ENCODE results near the gene KIAA1614. TPM values are rescaled to one million over a fixed set of nuclear protein-coding genes. Genes with fewer than 3 reads are reported as not detected.
A peak's percentile ranks its signal among the peaks of the same experiment; 100 is the strongest.

KIAA1614 gene
- polyA plus RNA-seq, 4 donors, result 0.89 to 2.1 (median 1.4) TPM; not detected in 1

GRCh38 chr1:180919183-180919700, 6.5 kb downstream of the KIAA1614 start:
- no peak for FAIRE-seq
- Histone ChIP-seq H3K27ac (ENCODE audit: low read depth in 1 of 3, low read length in 2 of 3) (no peak overlapping the region), H3K9me3 (ENCODE audit: control insufficient read depth in 2 of 2, insufficient read depth in 1 of 2, low read depth in 1 of 2, low read length in 1 of 2) (no peaks in the 10 kb centered on the region), H3K4me3 (ENCODE audit: low read depth in 1 of 3, low read length in 3 of 3) (no peak overlapping the region), H3K4me1 (ENCODE audit: control insufficient read depth in 3 of 3, insufficient read depth in 2 of 3, low read depth in 1 of 3, low read length in 2 of 3) (peaks cover 0 to 6% (median 0%) of the 10 kb centered on the region in 3 donors), H3K36me3 (ENCODE audit: control insufficient read depth in 3 of 3, insufficient read depth in 2 of 3, low read depth in 1 of 3, low read length in 3 of 3) (peaks cover 0 to 10% (median 0%) of the 10 kb centered on the region in 3 donors), H3K27me3 (ENCODE audit: control insufficient read depth in 3 of 3, insufficient read depth in 3 of 3, low read length in 3 of 3) (peaks cover 0 to 6% (median 0%) of the 10 kb centered on the region in 3 donors)
- 79 to 90% (median 90%) methylated on average over 9 of the region's 9 CpGs for WGBS, 3 donors
- DNase-seq, result no peak

DNA sequence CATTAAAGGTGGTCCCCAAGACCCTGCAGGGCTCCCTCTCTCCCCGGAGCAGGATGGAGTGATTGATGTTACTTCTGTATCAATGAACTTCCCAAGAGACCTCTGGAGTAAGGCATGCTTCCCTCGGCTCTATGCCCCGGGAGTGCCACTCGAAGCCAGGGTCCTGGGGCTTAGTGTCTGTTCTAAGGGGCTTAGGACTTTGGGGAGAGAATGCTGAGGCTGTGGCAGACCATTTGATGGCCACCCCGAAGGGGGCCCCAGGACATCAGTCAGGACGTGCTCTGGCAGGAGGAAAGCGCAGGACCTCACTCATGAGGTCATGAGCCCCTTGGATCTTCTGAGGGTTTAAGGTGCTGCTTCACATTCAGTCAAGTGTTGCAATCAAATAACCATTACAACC, 7.5 kb downstream of the KIAA1614 start:
- Histone ChIP-seq H3K36me3 (ENCODE audit: control insufficient read depth in 3 of 3, insufficient read depth in 2 of 3, low read depth in 1 of 3, low read length in 3 of 3) (peaks cover 0 to 10% (median 0%) of the 10 kb centered on the region in 3 donors), H3K4me1 (ENCODE audit: control insufficient read depth in 3 of 3, insufficient read depth in 2 of 3, low read depth in 1 of 3, low read length in 2 of 3) (peaks cover 0 to 7% (median 0%) of the 10 kb centered on the region in 3 donors), H3K27ac (ENCODE audit: low read depth in 1 of 3, low read length in 2 of 3) (no peak overlapping the region), H3K4me3 (ENCODE audit: low read depth in 1 of 3, low read length in 3 of 3) (no peak overlapping the region), H3K27me3 (ENCODE audit: control insufficient read depth in 3 of 3, insufficient read depth in 3 of 3, low read length in 3 of 3) (peaks cover 0 to 6% (median 0%) of the 10 kb centered on the region in 3 donors), H3K9me3 (ENCODE audit: control insufficient read depth in 2 of 2, insufficient read depth in 1 of 2, low read depth in 1 of 2, low read length in 1 of 2) (no peaks in the 10 kb centered on the region)
- FAIRE-seq, result no peak
- DNase-seq, result no peak
- WGBS, 3 donors, result 84 to 91% (median 85%) methylated on average over 7 of the region's 7 CpGs

DNA sequence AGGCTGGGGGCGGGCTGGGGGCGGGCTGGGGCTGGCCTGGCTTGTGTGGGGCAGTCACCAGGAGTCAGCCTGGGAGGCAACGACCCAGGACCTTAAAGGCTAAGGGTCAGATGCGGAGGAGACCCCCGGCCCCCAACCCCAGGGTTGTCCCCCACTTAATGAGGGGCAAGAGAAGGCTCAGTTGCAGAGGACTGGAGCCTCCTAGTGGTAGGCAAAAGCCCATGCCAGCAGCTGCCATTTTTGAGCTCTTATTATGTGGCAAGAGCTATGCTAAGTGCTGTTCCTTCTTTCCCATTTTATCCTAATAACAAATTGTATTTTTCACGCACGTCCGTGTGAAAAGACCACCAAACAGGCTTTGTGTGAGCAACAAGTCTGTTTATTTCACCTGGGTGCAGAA, 8.0 kb downstream of the KIAA1614 start:
- Histone ChIP-seq H3K4me3 (ENCODE audit: low read depth in 1 of 3, low read length in 3 of 3) (no peak overlapping the region), H3K27me3 (ENCODE audit: control insufficient read depth in 3 of 3, insufficient read depth in 3 of 3, low read length in 3 of 3) (peaks cover 0 to 6% (median 0%) of the 10 kb centered on the region in 3 donors), H3K4me1 (ENCODE audit: control insufficient read depth in 3 of 3, insufficient read depth in 2 of 3, low read depth in 1 of 3, low read length in 2 of 3) (peaks cover 0 to 12% (median under 1%) of the 10 kb centered on the region in 3 donors), H3K27ac (ENCODE audit: low read depth in 1 of 3, low read length in 2 of 3) (no peak overlapping the region), H3K9me3 (ENCODE audit: control insufficient read depth in 2 of 2, insufficient read depth in 1 of 2, low read depth in 1 of 2, low read length in 1 of 2) (no peaks in the 10 kb centered on the region), H3K36me3 (ENCODE audit: control insufficient read depth in 3 of 3, insufficient read depth in 2 of 3, low read depth in 1 of 3, low read length in 3 of 3) (peaks cover 0 to 10% (median 0%) of the 10 kb centered on the region in 3 donors)
- WGBS, 3 donors, result 84 to 91% (median 90%) methylated on average over 7 to 8 of the region's 8 CpGs
- no peak for DNase-seq
- FAIRE-seq, result no peak

- DNase-seq, result no peak
- peaks cover 0 to 5% (median 0%) of the 10 kb centered on the region in 3 donors for H3K27me3 ChIP-seq (ENCODE audit: control insufficient read depth in 3 of 3, insufficient read depth in 3 of 3, low read length in 3 of 3)
- no peaks in the 10 kb centered on the region for H3K9me3 ChIP-seq (ENCODE audit: control insufficient read depth in 2 of 2, insufficient read depth in 1 of 2, low read depth in 1 of 2, low read length in 1 of 2)
- no peak overlapping the region for H3K27ac ChIP-seq (ENCODE audit: low read depth in 1 of 3, low read length in 2 of 3)
- H3K36me3 ChIP-seq (ENCODE audit: control insufficient read depth in 3 of 3, insufficient read depth in 2 of 3, low read depth in 1 of 3, low read length in 3 of 3), result peaks cover 0 to 5% (median 0%) of the 10 kb centered on the region in 3 donors
- WGBS, 3 donors, result 90 to 92% (median 91%) methylated on average over 6 of the region's 6 CpGs
- peaks cover 0 to 18% (median 4%) of the 10 kb centered on the region in 3 donors for H3K4me1 ChIP-seq (ENCODE audit: control insufficient read depth in 3 of 3, insufficient read depth in 2 of 3, low read depth in 1 of 3, low read length in 2 of 3)
- no peak for FAIRE-seq
- H3K4me3 ChIP-seq (ENCODE audit: low read depth in 1 of 3, low read length in 3 of 3), result no peak overlapping the region
Measured at GRCh38 chr1:180921386-180921785, 8.7 kb downstream of the KIAA1614 start.

DNA sequence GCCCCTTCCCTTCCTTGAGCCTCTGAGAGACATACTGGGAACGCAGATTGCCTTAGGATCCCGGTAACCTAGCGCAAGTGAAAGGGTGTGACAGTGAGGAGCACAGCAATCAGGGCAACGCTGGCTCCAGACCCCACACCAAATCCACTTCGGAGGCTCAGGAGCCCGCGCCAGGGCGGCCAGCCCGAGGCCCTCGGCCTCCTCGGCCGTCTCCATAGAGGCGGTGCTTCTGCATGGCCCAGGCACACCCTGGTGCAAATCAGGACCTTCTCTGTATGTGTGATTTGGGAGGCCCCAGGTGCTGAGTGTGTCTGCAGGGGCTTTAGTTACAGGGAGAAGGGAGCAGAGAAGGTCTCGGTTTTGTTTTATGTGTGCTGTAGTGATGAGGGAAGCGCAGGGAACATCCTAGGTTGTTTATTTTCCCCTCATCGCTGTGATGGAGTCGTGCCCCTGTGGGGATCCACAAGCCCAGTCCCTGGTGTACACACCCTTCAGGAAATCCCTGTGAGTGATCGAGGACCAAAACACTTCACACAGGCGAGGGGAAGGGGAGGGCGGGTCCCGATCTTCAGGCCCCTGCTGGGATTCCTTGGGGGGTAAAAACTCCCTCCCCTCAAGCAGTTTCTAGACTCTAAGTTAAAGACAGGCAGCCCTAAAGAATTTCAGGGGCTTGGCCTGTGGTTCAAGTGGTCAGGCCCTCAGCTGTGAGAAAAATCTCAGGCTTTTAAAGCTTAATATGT, 9.4 kb downstream of the KIAA1614 start:
- FAIRE-seq (no peak), DNase-seq (no peak)
- no peak overlapping the region for H3K27ac ChIP-seq (ENCODE audit: low read depth in 1 of 3, low read length in 2 of 3)
- H3K36me3 ChIP-seq (ENCODE audit: control insufficient read depth in 3 of 3, insufficient read depth in 2 of 3, low read depth in 1 of 3, low read length in 3 of 3), result peaks cover 0 to 2% (median 0%) of the 10 kb centered on the region in 3 donors
- H3K9me3 ChIP-seq (ENCODE audit: control insufficient read depth in 2 of 2, insufficient read depth in 1 of 2, low read depth in 1 of 2, low read length in 1 of 2), result no peaks in the 10 kb centered on the region
- peaks cover 0 to 3% (median 0%) of the 10 kb centered on the region in 3 donors for H3K27me3 ChIP-seq (ENCODE audit: control insufficient read depth in 3 of 3, insufficient read depth in 3 of 3, low read length in 3 of 3)
- H3K4me1 ChIP-seq (ENCODE audit: control insufficient read depth in 3 of 3, insufficient read depth in 2 of 3, low read depth in 1 of 3, low read length in 2 of 3), result peaks cover 0 to 25% (median 4%) of the 10 kb centered on the region in 3 donors
- no peak overlapping the region for H3K4me3 ChIP-seq (ENCODE audit: low read depth in 1 of 3, low read length in 3 of 3)
- WGBS, 3 donors, result 79 to 90% (median 82%) methylated on average over 21 of the region's 21 CpGs

DNA sequence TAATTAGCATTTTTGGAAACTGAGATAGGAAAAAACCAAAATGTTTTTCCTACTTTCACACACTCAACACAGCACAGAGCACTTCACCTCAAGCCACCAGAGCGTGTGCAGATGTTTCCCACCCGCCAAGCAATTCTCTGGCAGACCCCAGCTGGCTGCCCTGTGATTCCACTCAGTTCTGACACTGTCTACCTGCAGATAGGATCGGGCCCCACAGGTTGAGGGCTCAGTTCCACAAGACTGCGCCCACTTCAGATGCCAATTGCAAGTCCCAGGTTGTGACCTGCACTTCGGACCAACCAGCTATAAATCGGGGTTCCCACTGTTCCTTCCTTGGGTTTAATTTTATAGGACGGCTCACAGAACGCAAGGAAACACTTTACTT, 9.9 kb downstream of the KIAA1614 start:
- no peak for FAIRE-seq

GRCh38 chr1:180923021-180923841, 10.5 kb downstream of the KIAA1614 start:
- H3K4me3 ChIP-seq (ENCODE audit: low read depth in 1 of 3, low read length in 3 of 3), result no peak overlapping the region
- H3K9me3 ChIP-seq (ENCODE audit: control insufficient read depth in 2 of 2, insufficient read depth in 1 of 2, low read depth in 1 of 2, low read length in 1 of 2), result no peaks in the 10 kb centered on the region
- no peak for FAIRE-seq
- no peak overlapping the region for H3K27ac ChIP-seq (ENCODE audit: low read depth in 1 of 3, low read length in 2 of 3)
- peak in 1 of 2 donors; percentile 34 for DNase-seq
- H3K36me3 ChIP-seq (ENCODE audit: control insufficient read depth in 3 of 3, insufficient read depth in 2 of 3, low read depth in 1 of 3, low read length in 3 of 3), result peaks cover 0 to 2% (median 0%) of the 10 kb centered on the region in 3 donors
- whole genome bisulfite sequencing, 3 donors, result 51 to 67% (median 59%) methylated on average over 13 of the region's 13 CpGs
- peaks cover 0 to 28% (median 4%) of the 10 kb centered on the region in 3 donors for H3K4me1 ChIP-seq (ENCODE audit: control insufficient read depth in 3 of 3, insufficient read depth in 2 of 3, low read depth in 1 of 3, low read length in 2 of 3)
- H3K27me3 ChIP-seq (ENCODE audit: control insufficient read depth in 3 of 3, insufficient read depth in 3 of 3, low read length in 3 of 3), result no peaks in the 10 kb centered on the region

More for the DNA sequence above, 9.9 kb downstream of the KIAA1614 start:
- H3K27me3 ChIP-seq (ENCODE audit: control insufficient read depth in 3 of 3, insufficient read depth in 3 of 3, low read length in 3 of 3), result no peaks in the 10 kb centered on the region
- H3K9me3 ChIP-seq (ENCODE audit: control insufficient read depth in 2 of 2, insufficient read depth in 1 of 2, low read depth in 1 of 2, low read length in 1 of 2), result no peaks in the 10 kb centered on the region
- no peak overlapping the region for H3K27ac ChIP-seq (ENCODE audit: low read depth in 1 of 3, low read length in 2 of 3)
- DNase-seq, result no peak
- H3K36me3 ChIP-seq (ENCODE audit: control insufficient read depth in 3 of 3, insufficient read depth in 2 of 3, low read depth in 1 of 3, low read length in 3 of 3), result peaks cover 0 to 2% (median 0%) of the 10 kb centered on the region in 3 donors
- WGBS, 3 donors, result 80 to 82% (median 82%) methylated on average over 8 of the region's 8 CpGs
- no peak overlapping the region for H3K4me3 ChIP-seq (ENCODE audit: low read depth in 1 of 3, low read length in 3 of 3)
- peaks cover 0 to 28% (median 4%) of the 10 kb centered on the region in 3 donors for H3K4me1 ChIP-seq (ENCODE audit: control insufficient read depth in 3 of 3, insufficient read depth in 2 of 3, low read depth in 1 of 3, low read length in 2 of 3)

- H3K27me3 ChIP-seq (ENCODE audit: control insufficient read depth in 3 of 3, insufficient read depth in 3 of 3, low read length in 3 of 3), result no peaks in the 10 kb centered on the region
- FAIRE-seq, result no peak
- DNase-seq, result no peak
- 69 to 79% (median 77%) methylated on average over 4 of the region's 4 CpGs for WGBS, 3 donors
- H3K9me3 ChIP-seq (ENCODE audit: control insufficient read depth in 2 of 2, insufficient read depth in 1 of 2, low read depth in 1 of 2, low read length in 1 of 2), result no peaks in the 10 kb centered on the region
- no peak overlapping the region for H3K4me3 ChIP-seq (ENCODE audit: low read depth in 1 of 3, low read length in 3 of 3)
- peaks cover 0 to 2% (median 0%) of the 10 kb centered on the region in 3 donors for H3K36me3 ChIP-seq (ENCODE audit: control insufficient read depth in 3 of 3, insufficient read depth in 2 of 3, low read depth in 1 of 3, low read length in 3 of 3)
- H3K27ac ChIP-seq (ENCODE audit: low read depth in 1 of 3, low read length in 2 of 3), result no peak overlapping the region
- peaks cover 0 to 28% (median 4%) of the 10 kb centered on the region in 3 donors for H3K4me1 ChIP-seq (ENCODE audit: control insufficient read depth in 3 of 3, insufficient read depth in 2 of 3, low read depth in 1 of 3, low read length in 2 of 3)
Measured at GRCh38 chr1:180923887-180924286, 11.2 kb downstream of the KIAA1614 start.
